HepG2 (cell line): Measurements from ENCODE around the gene CDC42EP1. TPM values are rescaled to one million over a fixed set of nuclear protein-coding genes. Genes with fewer than 3 reads are reported as not detected.

ENCODE experiments used
- ATF7 ChIP-seq, 2 experiments: fragments of 450-650 bp in 1 of 2; sonication (generic) in 1 of 2; formaldehyde crosslinking in 1 of 2; IDR thresholded peaks; 2 replicates each; pipeline versions ENCODE4 v1.4.0 to v1.6.1; 2016 to 2020; ENCODE audit warnings: antibody characterized with exemption in 1 of 2, mild to moderate bottlenecking in 1 of 2, missing genetic modification reagents in 1 of 2
- HES4 ChIP-seq: sonication (generic); formaldehyde crosslinking; IDR thresholded peaks from 2 replicates; pipeline ENCODE4 v1.9.0; 2021; ENCODE audit warnings: mild to moderate bottlenecking, missing genetic modification reagents, borderline replicate concordance
- HNRNPLL ChIP-seq: fragments of 200-400 bp; formaldehyde crosslinking; IDR thresholded peaks from 2 replicates; pipeline ENCODE4 v1.6.1; 2017; ENCODE audit warnings: mild to moderate bottlenecking, low read depth, low read length; ENCODE audit not compliant: poor library complexity, severe bottlenecking
- KDM5A ChIP-seq: fragments of 200-600 bp; sonication (generic); IDR thresholded peaks from 2 replicates; pipeline ENCODE4 v1.7.0; 2018; ENCODE audit warnings: antibody characterized with exemption, mild to moderate bottlenecking, low read length, borderline replicate concordance
- MIER3 ChIP-seq: IDR thresholded peaks from 2 replicates; pipeline ENCODE4 v1.6.1; 2016; ENCODE audit warnings: missing compliant biosample characterization, borderline replicate concordance
- PHF21A ChIP-seq: sonication (generic); formaldehyde crosslinking; IDR thresholded peaks from 2 replicates; pipeline ENCODE4 v1.5.0; 2020; ENCODE audit warnings: mild to moderate bottlenecking, missing genetic modification reagents
- TIGD3 ChIP-seq: sonication (generic); formaldehyde crosslinking; IDR thresholded peaks from 2 replicates; pipeline ENCODE4 v1.5.1; 2020; ENCODE audit warnings: mild to moderate bottlenecking, missing genetic modification reagents, borderline replicate concordance
- ZBTB1 ChIP-seq: sonication (generic); formaldehyde crosslinking; IDR thresholded peaks from 2 replicates; pipeline ENCODE4 v1.4.0; 2020; ENCODE audit warnings: missing genetic modification reagents, borderline replicate concordance
- ZC3H13 ChIP-seq: sonication (generic); formaldehyde crosslinking; IDR thresholded peaks from 2 replicates; pipeline ENCODE4 v1.8.1; 2023; ENCODE audit warnings: mild to moderate bottlenecking, missing genetic modification reagents, moderate library complexity
- polyA plus RNA-seq, 8 experiments: library from polyadenylated mRNA; depleted of rRNA in 3 of 8; stranded (reverse) in 7 of 8; unstranded in 1 of 8; fragments of >200 nt; fragmentation: Illumina TruSeq in 4 of 8; extraction: Trizol in 4 of 8; gene quantifications; 2 replicates each; pipeline versions ENCODE4 v1.2.1 to v1.2.3, GENCODE V29; 2011 to 2016; ENCODE audit warnings: low read depth in 4 of 8, missing spikeins in 1 of 8, mixed read lengths in 1 of 8; ENCODE audit not compliant: insufficient read depth in 1 of 8
- total RNA-seq, 5 experiments: library from RNA; depleted of rRNA; stranded (reverse); fragments of >200 nt; fragmentation: Illumina TruSeq; extraction: Trizol; gene quantifications; 2 replicates each; pipeline ENCODE4 v1.2.3, GENCODE V29; 2016; ENCODE audit warnings: low read depth in 1 of 5
- TF ChIP-seq, protein P1 (sequence below): sonication (generic); formaldehyde crosslinking; IDR thresholded peaks from 2 replicates; pipeline ENCODE4 v1.4.0; 2020; ENCODE audit warnings: mild to moderate bottlenecking, missing genetic modification reagents
- TF ChIP-seq, protein P2 (sequence below): sonication (generic); formaldehyde crosslinking; IDR thresholded peaks from 2 replicates; pipeline ENCODE4 v1.8.0; 2022; ENCODE audit warnings: mild to moderate bottlenecking, missing genetic modification reagents
- TF ChIP-seq, protein P3 (sequence below): sonication (generic); formaldehyde crosslinking; IDR thresholded peaks from 2 replicates; pipeline ENCODE4 v1.5.0; 2020; ENCODE audit warnings: missing genetic modification reagents

The CDC42EP1 gene
- total and polyA plus RNA-seq, 2 of the 13 experiments (the other 11 are each of a cell fraction or from before 2014, with no cell fraction given), result 17.1 to 29.5 TPM

DNA sequence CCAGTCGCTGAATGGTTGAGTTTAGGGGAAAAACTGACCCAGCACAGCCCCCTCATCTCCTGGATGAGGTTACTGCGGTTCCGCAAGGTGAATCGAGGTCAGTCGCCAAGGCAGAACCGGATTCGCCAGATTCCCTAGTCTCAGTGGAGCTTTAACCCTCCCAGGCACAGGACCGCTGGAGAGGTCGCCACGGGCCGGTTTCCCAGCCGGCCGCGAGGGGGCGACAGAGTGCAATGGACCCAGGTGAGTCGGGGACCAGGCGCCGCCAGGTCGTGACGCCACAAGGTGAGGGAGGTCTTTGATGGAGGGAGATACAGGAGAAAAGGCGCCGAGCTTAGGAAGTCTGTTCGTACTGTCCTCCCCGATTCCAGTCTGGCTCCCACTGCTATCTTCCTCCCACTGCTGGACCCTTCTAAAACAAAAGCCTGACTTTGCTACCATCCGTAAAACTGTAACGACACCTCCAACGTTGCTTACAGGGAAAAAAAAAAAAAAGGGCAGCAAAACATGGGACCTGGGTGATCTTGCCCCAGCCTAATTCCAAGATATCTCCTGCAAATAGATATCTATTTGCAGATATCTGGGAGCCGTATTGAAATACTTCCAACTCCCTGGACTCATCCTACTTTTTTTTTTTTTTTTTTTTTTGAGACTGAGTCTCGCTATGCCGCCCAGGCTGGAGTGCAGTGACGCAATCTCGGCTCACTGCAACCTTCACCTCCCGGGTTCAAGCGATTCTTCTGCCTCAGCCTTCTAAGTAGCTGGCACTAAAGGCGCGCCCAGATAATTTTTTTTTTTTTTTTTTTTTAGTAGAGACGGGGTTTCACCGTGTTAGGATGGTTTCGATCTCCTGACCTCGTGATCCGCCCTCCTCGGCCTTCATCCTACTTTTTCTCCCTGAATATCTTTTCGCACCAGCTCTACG lies 47.0 kb downstream of the CDC42EP1 start (continued):
- TF ChIP-seq, protein P1, sequence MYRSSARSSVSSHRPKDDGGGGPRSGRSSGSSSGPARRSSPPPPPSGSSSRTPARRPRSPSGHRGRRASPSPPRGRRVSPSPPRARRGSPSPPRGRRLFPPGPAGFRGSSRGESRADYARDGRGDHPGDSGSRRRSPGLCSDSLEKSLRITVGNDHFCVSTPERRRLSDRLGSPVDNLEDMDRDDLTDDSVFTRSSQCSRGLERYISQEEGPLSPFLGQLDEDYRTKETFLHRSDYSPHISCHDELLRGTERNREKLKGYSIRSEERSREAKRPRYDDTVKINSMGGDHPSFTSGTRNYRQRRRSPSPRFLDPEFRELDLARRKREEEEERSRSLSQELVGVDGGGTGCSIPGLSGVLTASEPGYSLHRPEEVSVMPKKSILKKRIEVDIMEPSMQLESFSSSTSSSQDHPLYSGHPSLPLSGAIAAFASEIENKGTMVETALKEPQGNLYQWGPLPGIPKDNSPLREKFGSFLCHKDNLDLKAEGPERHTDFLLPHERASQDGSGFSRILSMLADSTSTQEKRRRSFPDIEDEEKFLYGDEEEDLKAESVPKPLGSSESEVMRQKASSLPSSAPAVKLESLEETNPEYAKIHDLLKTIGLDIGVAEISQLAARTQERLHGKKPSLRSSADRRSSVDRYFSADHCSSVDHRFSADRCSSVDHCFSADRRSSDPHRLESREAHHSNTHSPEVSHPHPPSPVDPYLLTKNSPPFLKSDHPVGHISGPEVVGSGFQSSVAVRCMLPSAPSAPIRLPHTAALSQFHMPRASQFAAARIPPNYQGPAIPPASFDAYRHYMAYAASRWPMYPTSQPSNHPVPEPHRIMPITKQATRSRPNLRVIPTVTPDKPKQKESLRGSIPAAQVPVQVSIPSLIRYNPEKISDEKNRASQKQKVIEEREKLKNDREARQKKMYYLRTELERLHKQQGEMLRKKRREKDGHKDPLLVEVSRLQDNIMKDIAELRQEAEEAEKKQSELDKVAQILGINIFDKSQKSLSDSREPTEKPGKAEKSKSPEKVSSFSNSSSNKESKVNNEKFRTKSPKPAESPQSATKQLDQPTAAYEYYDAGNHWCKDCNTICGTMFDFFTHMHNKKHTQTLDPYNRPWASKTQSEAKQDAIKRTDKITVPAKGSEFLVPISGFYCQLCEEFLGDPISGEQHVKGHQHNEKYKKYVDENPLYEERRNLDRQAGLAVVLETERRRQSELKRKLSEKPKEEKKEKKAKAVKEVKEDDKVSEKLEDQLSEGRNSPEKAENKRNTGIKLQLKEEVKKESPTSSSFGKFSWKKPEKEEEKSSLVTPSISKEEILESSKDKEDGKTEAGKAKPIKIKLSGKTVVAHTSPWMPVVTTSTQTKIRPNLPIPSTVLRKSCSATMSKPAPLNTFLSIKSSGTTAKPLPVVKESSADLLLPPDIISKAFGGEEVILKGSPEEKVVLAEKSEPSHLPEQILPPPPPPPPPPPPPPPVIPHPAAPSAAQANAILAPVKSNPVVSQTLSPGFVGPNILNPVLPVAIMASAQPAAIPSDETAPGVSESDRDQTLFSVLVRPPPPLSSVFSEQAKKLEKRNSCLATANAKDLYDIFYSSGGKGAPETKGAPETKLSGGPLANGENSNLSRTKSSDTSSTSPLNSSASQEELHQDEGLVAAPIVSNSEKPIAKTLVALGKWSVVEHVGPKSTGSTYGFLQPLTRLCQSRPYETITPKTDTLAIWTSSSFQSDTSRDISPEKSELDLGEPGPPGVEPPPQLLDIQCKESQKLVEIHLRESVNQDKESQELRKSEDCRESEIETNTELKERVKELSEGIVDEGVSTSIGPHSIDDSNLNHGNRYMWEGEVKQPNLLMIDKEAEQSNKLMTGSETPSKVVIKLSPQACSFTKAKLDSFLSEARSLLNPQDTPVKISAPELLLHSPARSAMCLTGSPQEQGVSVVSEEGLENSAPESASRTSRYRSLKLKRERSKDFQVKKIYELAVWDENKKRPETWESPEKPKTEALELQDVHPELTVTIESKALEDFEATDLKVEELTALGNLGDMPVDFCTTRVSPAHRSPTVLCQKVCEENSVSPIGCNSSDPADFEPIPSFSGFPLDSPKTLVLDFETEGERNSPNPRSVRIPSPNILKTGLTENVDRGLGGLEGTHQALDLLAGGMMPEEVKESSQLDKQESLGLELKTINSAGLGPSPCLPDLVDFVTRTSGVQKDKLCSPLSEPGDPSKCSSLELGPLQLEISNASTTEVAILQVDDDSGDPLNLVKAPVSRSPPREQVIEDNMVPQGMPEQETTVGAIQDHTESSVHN (CRISPR knock-in tag), result no peak
- TF ChIP-seq KDM5A (no peak), MIER3 (CRISPR knock-in tag) (no peak), HES4 (no peak), ZBTB1 (no peak), PHF21A (CRISPR knock-in tag) (no peak), ZC3H13 (CRISPR knock-in tag) (no peak), ATF7 (IDR thresholded peaks at IDR 0.05) (peak; percentile 29; the same call in 1 of the 2 replicates), ATF7 (CRISPR knock-in tag; IDR thresholded peaks at IDR 0.05) (no peak), TIGD3 (no peak), HNRNPLL (peak; percentile 50)
- TF ChIP-seq, protein P2, sequence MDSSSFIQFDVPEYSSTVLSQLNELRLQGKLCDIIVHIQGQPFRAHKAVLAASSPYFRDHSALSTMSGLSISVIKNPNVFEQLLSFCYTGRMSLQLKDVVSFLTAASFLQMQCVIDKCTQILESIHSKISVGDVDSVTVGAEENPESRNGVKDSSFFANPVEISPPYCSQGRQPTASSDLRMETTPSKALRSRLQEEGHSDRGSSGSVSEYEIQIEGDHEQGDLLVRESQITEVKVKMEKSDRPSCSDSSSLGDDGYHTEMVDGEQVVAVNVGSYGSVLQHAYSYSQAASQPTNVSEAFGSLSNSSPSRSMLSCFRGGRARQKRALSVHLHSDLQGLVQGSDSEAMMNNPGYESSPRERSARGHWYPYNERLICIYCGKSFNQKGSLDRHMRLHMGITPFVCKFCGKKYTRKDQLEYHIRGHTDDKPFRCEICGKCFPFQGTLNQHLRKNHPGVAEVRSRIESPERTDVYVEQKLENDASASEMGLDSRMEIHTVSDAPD, result 0 out of 2 replicates have a peak, but pooled peaks have one; percentile 26
- TF ChIP-seq, protein P3, sequence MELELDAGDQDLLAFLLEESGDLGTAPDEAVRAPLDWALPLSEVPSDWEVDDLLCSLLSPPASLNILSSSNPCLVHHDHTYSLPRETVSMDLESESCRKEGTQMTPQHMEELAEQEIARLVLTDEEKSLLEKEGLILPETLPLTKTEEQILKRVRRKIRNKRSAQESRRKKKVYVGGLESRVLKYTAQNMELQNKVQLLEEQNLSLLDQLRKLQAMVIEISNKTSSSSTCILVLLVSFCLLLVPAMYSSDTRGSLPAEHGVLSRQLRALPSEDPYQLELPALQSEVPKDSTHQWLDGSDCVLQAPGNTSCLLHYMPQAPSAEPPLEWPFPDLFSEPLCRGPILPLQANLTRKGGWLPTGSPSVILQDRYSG (CRISPR knock-in tag), result no peak
